Camera-type eye (tissue), 1 donor: ENCODE data around the gene SMG5. TPM values are rescaled to one million over a fixed set of nuclear protein-coding genes. Genes with fewer than 3 reads are reported as not detected.

Experiments used
- total RNA-seq: library from RNA; depleted of rRNA; stranded (reverse); fragments of >200 nt; gene quantifications from one replicate; pipeline ENCODE4 v1.2.3, GENCODE V29; 2014

SMG5 gene
- total RNA-seq: 63.6 TPM

GRCh38 chr1:156282479-156283222, at the start of gene SMG5:
TSS of gene SMG5 (minus strand) at chr1:156282825. CDS start at chr1:156282680, 145 bp downstream.

GRCh38 chr1:156298852-156299357, 16.3 kb upstream of the SMG5 start, which contains the start of gene VHLL:
TSS of gene VHLL (minus strand) at chr1:156299307. CDS start at chr1:156299189, 118 bp downstream.

GRCh38 chr1:156295391-156295947, 12.8 kb upstream of the SMG5 start, which contains the start of gene GLMP:
TSS of gene GLMP (minus strand) at chr1:156295679. CDS start at chr1:156295645, 34 bp downstream.

GRCh38 chr1:156284112-156284511, 1.5 kb upstream of the SMG5 start, which contains the start of gene TMEM79:
TSS of gene TMEM79 (plus strand) at chr1:156284325. CDS start at chr1:156285227, 902 bp downstream.

GRCh38 chr1:156247460-156248322, 34.9 kb downstream of the SMG5 start, which contains the start of gene PAQR6:
TSS of gene PAQR6 (minus strand) at chr1:156248056. CDS start at chr1:156246731, 1,325 bp downstream.

GRCh38 chr1:156241926-156242325, 40.7 kb downstream of the SMG5 start, which contains the start of gene BGLAP:
TSS of gene BGLAP (plus strand) at chr1:156242184. CDS start at chr1:156242232, 48 bp downstream.

GRCh38 chr1:156212833-156213643, 69.6 kb downstream of the SMG5 start, which contains the start of gene PMF1:
TSS of gene PMF1 (plus strand) at chr1:156213007. CDS start at chr1:156213016, 9 bp downstream.

Other genes starting within 250 kb of the SMG5 start
- 24.2 TPM for gene UBQLN4, start 229.0 kb downstream of the SMG5 start, total RNA-seq
- gene LAMTOR2, start 228.0 kb downstream of the SMG5 start, total RNA-seq: 30.1 TPM
- 3.6 TPM for gene RAB25, start 221.7 kb downstream of the SMG5 start, total RNA-seq
- 37.0 TPM for gene MEX3A, start 200.4 kb downstream of the SMG5 start, total RNA-seq
- gene LMNA, start 168.1 kb downstream of the SMG5 start, total RNA-seq: 201 TPM
- gene SEMA4A, start 129.2 kb downstream of the SMG5 start, total RNA-seq: 12.1 TPM
- 16.4 TPM for gene SLC25A44, start 88.7 kb downstream of the SMG5 start, total RNA-seq
- 47.1 TPM for gene PMF1, start 69.8 kb downstream of the SMG5 start, total RNA-seq
- 1.5 TPM for gene BGLAP, start 40.6 kb downstream of the SMG5 start, total RNA-seq
- gene PAQR6, start 34.8 kb downstream of the SMG5 start, total RNA-seq: 4.6 TPM
- 3.7 TPM for gene TMEM79, start 1.5 kb upstream of the SMG5 start, total RNA-seq
- 16.9 TPM for gene GLMP, start 12.9 kb upstream of the SMG5 start, total RNA-seq
- not detected for gene VHLL, start 16.5 kb upstream of the SMG5 start, total RNA-seq
- 259 TPM for gene CCT3, start 55.5 kb upstream of the SMG5 start, total RNA-seq
- gene TSACC, start 55.7 kb upstream of the SMG5 start, total RNA-seq: not detected
- not detected for gene RHBG, start 86.4 kb upstream of the SMG5 start, total RNA-seq
- gene MEF2D, start 217.9 kb upstream of the SMG5 start, total RNA-seq: 27.3 TPM